HepG2 (cell line): ENCODE measurements around the gene RPL18. TPM values are rescaled to one million over a fixed set of nuclear protein-coding genes. Genes with fewer than 3 reads are reported as not detected.

Source experiments
- ARID3A ChIP-seq: IDR thresholded peaks from 2 replicates; pipeline ENCODE4 v1.6.1; 2012; ENCODE audit warnings: low read depth, low read length, improper control_type of control experiment
- ASH2L ChIP-seq: fragments of 300-600, 200-600 bp; sonication (generic); IDR thresholded peaks from 2 replicates; pipeline ENCODE4 v1.7.0; 2017; ENCODE audit warnings: low read depth, mild to moderate bottlenecking, moderate library complexity, mixed read lengths, low read length; ENCODE audit not compliant: insufficient read length
- ATRX ChIP-seq: sonication (generic); formaldehyde crosslinking; IDR thresholded peaks from 2 replicates; pipeline ENCODE4 v1.4.0; 2020; ENCODE audit warnings: missing genetic modification reagents, borderline replicate concordance
- BRCA1 ChIP-seq: sonication (generic); formaldehyde crosslinking; IDR thresholded peaks from 2 replicates; pipeline ENCODE4 v1.4.0; 2020; ENCODE audit warnings: missing genetic modification reagents
- CENPX ChIP-seq: sonication (generic); formaldehyde crosslinking; IDR thresholded peaks from 2 replicates; pipeline ENCODE4 v1.9.0; 2021; ENCODE audit warnings: mild to moderate bottlenecking, missing genetic modification reagents, moderate library complexity
- EEA1 ChIP-seq: sonication (generic); formaldehyde crosslinking; IDR thresholded peaks from 2 replicates; pipeline ENCODE4 v1.5.1; 2020; ENCODE audit warnings: mild to moderate bottlenecking, missing genetic modification reagents, borderline replicate concordance
- HMGXB3 ChIP-seq: sonication (generic); formaldehyde crosslinking; IDR thresholded peaks from 2 replicates; pipeline ENCODE4 v1.4.0; 2020; ENCODE audit warnings: missing genetic modification reagents, borderline replicate concordance
- HNF4A ChIP-seq: sonication (generic); formaldehyde crosslinking; IDR thresholded peaks from 2 replicates; pipeline ENCODE4 v1.4.0; 2020; ENCODE audit warnings: missing genetic modification reagents
- MAF1 ChIP-seq: sonication (generic); formaldehyde crosslinking; IDR thresholded peaks from 2 replicates; pipeline ENCODE4 v1.5.0; 2020; ENCODE audit warnings: missing genetic modification reagents, borderline replicate concordance
- NFE2 ChIP-seq: sonication (generic); formaldehyde crosslinking; IDR thresholded peaks from 2 replicates; pipeline ENCODE4 v1.4.0; 2020; ENCODE audit warnings: missing genetic modification reagents
- SMARCC2 ChIP-seq: fragments of 450-650 bp; IDR thresholded peaks from 2 replicates; pipeline ENCODE4 v1.6.1; 2017; ENCODE audit warnings: antibody characterized with exemption, mild to moderate bottlenecking
- SMC3 ChIP-seq: IDR thresholded peaks from 2 replicates; pipeline ENCODE4 v1.6.1; 2011; ENCODE audit warnings: low read length, improper control_type of control experiment
- TAF1 ChIP-seq: sonication (generic); formaldehyde crosslinking; IDR thresholded peaks from 2 replicates; pipeline ENCODE4 v1.4.0; 2020; ENCODE audit warnings: missing genetic modification reagents
- TEAD2 ChIP-seq: sonication (generic); formaldehyde crosslinking; IDR thresholded peaks from 2 replicates; pipeline ENCODE4 v1.9.0; 2021; ENCODE audit warnings: missing genetic modification reagents
- ZNF337 ChIP-seq: sonication (generic); formaldehyde crosslinking; IDR thresholded peaks from 2 replicates; pipeline ENCODE4 v1.5.1; 2020; ENCODE audit warnings: missing genetic modification reagents, low read depth, mild to moderate bottlenecking, borderline replicate concordance
- ZNF574 ChIP-seq: sonication (generic); formaldehyde crosslinking; IDR thresholded peaks from 2 replicates; pipeline ENCODE4 v1.4.0; 2020; ENCODE audit warnings: missing genetic modification reagents
- ZSCAN30 ChIP-seq: sonication (generic); formaldehyde crosslinking; IDR thresholded peaks from 2 replicates; pipeline ENCODE4 v1.5.0; 2020; ENCODE audit warnings: mild to moderate bottlenecking, missing genetic modification reagents
- polyA plus RNA-seq, 8 experiments: library from polyadenylated mRNA; depleted of rRNA in 3 of 8; stranded (reverse) in 7 of 8; unstranded in 1 of 8; fragments of >200 nt; fragmentation: Illumina TruSeq in 4 of 8; extraction: Trizol in 4 of 8; gene quantifications; 2 replicates each; pipeline versions ENCODE4 v1.2.1 to v1.2.3, GENCODE V29; 2011 to 2016; ENCODE audit warnings: low read depth in 4 of 8, missing spikeins in 1 of 8, mixed read lengths in 1 of 8; ENCODE audit not compliant: insufficient read depth in 1 of 8
- total RNA-seq, 5 experiments: library from RNA; depleted of rRNA; stranded (reverse); fragments of >200 nt; fragmentation: Illumina TruSeq; extraction: Trizol; gene quantifications; 2 replicates each; pipeline ENCODE4 v1.2.3, GENCODE V29; 2016; ENCODE audit warnings: low read depth in 1 of 5
- TF ChIP-seq, protein P1 (sequence below): sonication (generic); formaldehyde crosslinking; IDR thresholded peaks from 2 replicates; pipeline ENCODE4 v1.5.0; 2020; ENCODE audit warnings: missing genetic modification reagents, mild to moderate bottlenecking, borderline replicate concordance

RPL18 gene
- total and polyA plus RNA-seq, 2 of the 13 experiments (the other 11 are each of a cell fraction or from before 2014, with no cell fraction given) = 1,485 to 1,639 TPM

DNA sequence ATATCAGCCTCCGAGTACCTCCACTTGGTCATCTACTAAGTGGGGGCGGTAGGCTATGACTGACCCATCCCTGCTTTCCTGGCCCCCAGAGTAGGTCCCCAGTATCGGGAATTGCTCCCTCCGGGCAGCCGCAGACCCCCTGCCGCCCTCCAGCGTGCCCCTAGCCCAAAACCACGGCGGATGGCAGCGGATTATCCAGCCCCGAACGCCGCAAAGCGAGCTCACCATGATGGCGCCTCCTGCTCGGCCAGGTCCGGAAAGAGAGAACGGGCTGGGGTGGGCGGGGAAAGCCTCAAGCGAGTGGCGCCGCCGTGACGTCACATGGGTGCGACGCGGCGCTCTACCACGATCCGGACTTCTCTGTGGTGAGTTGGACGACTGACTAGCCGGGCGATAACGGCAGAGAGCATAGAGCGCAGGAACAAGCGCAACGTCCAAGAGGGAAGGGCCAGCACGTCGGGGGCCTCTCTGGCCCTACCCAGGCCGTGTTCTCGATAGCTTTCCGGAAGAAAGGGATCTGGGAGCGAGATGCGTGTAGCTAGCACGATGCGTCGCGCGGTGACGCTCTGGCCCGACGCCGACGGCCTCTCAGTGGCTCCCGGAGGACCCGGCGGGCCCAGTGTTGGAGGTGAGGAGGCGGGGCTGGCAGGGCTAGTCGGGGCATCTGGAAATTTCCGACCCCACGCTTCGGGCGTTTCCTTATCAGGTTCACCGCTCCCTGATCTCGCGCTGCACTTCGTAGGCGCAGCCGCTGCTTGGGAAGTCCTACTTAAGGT is at the start of gene RPL18, which contains the start of gene SPHK2 (continued):
- TF ChIP-seq ARID3A (no peak; the same call in 1 of the 2 replicates), ZNF574 (CRISPR knock-in tag) (peak; percentile 100), ZNF337 (peak; percentile 98; the same call in 1 of the 2 replicates), ASH2L (peak; percentile 82), BRCA1 (CRISPR knock-in tag) (0 out of 2 replicates have a peak, but pooled peaks have one; percentile 14), NFE2 (CRISPR knock-in tag) (no peak), HMGXB3 (0 out of 2 replicates have a peak, but pooled peaks have one; percentile 49), MAF1 (CRISPR knock-in tag) (no peak), EEA1 (CRISPR knock-in tag) (peak; percentile 97; the same call in 1 of the 2 replicates), HNF4A (peak; percentile 43; the same call in 1 of the 2 replicates), TEAD2 (no peak), CENPX (no peak), SMC3 (no peak), ZSCAN30 (no peak), SMARCC2 (no peak), ATRX (CRISPR knock-in tag) (no peak), TAF1 (CRISPR knock-in tag) (peak; percentile 96)
- TF ChIP-seq, protein P1, sequence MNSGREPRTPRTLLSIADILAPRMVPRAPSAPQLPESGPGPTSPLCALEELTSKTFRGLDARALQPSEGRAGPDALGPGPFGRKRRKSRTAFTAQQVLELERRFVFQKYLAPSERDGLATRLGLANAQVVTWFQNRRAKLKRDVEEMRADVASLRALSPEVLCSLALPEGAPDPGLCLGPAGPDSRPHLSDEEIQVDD = no peak
